Measurements from ENCODE around the gene ZNRF1.
"Not testable (repeated sequence)": the region's sequence is repeated elsewhere in the genome, so short reads cannot be mapped to it uniquely, and the experiment has no call there.

ZNRF1 gene

DNA sequence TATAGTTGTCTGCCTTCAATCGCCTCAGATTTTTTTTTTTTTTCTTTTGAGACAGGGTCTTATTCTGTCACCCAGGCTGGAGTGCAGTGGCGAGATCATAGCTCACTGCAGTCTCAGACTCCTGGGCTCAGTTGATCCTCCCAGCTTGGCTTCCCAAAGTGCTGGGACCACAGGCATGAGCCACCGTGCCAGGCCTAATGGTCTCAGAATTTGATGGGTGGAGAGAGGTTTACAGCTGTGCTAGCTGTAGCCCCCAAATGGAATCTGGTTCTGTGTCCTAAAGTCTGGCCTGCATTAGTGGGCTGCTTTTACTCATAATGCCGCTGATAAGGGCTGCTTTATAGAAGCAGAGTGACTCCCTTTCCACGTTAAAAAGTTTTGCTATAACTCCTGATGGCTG, 5.1 kb downstream of the ZNRF1 start:
- FAIRE-seq, result no peak

DNA sequence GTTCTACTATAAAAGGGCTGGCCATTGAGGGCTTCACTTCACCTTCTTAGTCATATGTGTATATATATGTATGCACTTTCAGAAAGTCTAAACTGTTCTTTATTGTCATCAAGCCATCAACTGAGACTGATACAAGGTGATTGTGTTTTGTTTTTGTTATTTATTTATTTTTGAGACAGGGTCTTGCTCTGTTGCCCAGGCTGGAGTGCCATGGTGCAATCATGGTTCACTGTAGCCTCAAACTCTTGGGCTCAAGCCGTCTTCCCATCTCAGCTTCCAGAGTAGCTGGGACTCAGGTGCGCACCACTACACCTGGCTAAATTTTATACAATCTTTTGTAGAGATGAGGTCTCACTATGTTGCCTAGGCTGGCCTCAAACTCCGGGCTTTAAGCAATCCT, 5.6 kb downstream of the ZNRF1 start:
- FAIRE-seq, result no peak

DNA sequence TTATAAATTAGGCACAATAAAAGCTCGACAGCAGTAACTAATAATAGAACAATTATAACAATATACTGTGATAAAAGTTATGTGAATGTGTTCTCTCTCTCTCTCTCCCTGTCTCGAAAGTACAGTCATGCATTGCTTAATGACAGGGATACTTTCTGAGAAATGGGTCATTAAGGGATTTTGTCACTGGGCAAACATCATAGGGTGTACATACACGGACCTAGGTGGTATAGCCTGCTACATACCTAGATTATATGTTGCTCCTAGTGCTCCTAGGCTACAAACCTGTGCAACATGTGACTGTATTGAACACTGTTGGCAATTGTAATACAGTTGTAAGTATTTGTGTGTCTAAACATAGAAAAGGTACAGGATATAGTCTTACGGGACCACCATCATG, 6.9 kb downstream of the ZNRF1 start:
- FAIRE-seq, result no peak

DNA sequence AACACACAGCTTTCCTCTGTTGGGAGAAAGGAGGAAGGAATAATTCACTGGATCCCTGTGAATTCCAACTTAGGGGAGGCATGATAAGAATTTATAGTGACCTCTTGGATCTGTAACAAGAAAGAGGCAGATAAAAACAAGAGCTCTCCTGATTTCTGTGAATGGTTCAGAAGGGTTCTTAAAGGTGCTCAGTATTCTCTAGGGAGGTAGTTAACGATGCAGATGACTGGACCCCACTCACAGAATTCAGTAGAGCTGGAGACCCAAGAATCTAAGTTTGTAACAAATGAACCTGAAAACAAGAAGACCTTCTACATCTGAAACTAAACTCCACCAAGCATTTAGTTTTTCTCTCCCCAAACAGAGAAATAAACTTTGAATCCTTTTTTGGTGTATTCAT, 8.6 kb downstream of the ZNRF1 start:
- no peak for FAIRE-seq

DNA sequence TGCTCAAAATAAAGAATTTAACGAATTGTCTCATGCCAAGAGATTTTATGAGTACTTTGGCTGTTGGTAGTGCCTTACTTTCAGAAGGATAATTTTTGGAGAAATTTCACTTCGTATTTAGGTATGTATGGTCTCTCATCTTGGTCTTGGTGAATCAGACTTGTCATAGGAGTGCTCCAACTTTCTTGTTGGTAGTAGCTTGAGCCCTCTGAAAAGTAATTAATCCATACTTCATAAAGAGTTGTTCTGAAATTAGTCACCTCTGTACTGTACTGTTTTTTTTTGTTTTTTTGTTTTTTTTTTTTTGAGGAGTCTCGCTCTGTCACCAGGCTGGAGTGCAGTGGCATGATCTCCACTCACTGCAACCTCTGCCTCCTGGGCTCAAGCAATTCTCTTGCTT, 11.6 kb downstream of the ZNRF1 start:
- no peak for FAIRE-seq

DNA sequence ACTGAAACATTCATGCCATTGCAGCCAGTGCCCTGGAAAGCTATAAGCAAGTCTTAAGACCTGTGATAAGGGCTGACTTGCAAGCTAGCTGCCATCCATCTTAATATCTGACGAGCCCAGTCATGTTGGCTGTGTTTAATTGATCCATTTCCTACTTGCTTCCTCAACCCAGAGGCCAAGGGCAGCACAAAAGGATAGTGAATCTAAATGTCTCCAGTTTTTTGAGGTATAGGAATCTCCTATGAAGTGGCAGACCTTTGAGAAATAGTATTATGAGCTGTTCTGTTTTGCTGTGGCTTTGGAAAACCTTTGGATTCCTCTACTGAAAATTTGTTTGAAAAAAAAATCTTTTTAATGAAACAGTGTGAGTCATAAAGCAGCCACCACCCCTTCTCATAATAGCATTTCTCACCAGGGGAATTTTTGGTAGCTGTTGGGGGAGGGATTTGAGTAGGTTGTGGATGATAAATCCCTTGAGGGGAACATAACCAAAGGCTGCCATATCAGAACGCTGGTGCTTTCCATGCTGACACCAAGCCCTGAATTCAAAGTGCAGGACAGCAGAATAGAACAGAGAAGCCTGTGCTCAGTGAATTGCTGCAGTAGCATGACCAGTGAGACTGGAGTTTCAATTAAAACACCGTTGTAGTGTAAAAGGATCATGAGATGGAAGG, 12.9 kb downstream of the ZNRF1 start:
- no peak for FAIRE-seq

- no peak for FAIRE-seq
Observed at GRCh38 chr16:75012380-75013081, 13.7 kb downstream of the ZNRF1 start.

- FAIRE-seq, result not testable (repeated sequence)
Observed at GRCh38 chr16:75013123-75013522, 14.3 kb downstream of the ZNRF1 start.

DNA sequence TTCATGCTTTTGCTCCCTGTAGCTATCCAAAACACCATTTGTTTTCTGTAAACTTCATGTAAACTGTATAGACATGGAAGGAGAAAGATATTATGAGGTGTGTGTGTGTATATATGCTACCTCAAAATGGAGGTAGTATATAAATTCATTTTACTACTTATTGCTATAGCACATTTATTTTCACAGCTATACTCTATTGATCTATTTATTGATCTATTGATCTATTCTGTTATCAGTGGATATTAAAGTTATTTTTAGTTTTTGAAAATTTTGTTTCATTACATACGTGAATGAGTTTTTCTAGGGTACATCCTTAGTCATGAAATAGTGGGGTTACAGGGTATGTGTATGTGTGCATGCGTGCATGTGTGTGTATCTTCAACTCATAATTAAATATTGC, 15.5 kb downstream of the ZNRF1 start:
- no peak for FAIRE-seq

- not testable (repeated sequence) for FAIRE-seq
Observed at GRCh38 chr16:75016451-75017081, 17.7 kb downstream of the ZNRF1 start.

- FAIRE-seq, result no peak
Observed at GRCh38 chr16:75017670-75018525, 19.1 kb downstream of the ZNRF1 start.

GRCh38 chr16:75019007-75019406, 20.2 kb downstream of the ZNRF1 start:
- no peak for FAIRE-seq

DNA sequence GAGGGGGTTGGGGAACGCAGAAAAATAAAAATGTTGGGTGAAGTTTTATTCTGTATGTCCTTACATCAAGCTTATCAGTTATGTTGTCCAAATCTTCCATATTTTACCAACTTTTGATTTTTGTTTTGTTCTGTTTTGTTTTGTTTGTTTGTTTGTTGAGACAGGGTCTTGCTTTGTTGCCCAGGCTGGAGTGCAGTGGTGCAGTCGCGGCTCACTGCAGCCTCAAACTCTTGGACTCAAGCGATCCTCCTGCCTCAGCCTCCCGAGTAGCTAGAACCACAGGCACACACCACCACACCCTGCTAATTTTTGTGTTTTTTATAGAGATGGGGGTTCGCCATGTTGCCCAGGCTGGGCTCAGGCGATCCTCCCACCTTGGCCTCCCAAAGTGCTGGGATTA, 20.8 kb downstream of the ZNRF1 start:
- no peak for FAIRE-seq

DNA sequence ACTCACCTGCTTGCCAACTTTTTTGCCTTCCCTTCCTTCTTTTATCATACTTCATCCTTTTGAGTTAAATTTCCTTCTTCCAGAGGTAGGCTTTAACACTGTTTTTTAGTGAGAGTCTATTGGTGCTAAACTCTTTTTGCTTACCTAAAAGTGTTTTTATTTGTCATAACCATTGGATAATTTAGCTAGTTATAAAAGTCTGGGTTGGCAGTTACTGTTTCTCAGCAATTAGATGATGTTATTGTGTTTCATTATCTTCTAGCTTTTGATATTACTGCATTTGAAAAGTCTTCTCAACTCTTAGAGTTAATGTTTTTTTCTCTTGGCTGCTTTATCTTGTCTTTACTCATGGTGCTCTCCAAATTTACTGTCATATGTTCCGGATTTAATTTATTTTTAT, 22.6 kb downstream of the ZNRF1 start:
- no peak for FAIRE-seq

GRCh38 chr16:75022567-75022966, 23.7 kb downstream of the ZNRF1 start:
- FAIRE-seq, result no peak

DNA sequence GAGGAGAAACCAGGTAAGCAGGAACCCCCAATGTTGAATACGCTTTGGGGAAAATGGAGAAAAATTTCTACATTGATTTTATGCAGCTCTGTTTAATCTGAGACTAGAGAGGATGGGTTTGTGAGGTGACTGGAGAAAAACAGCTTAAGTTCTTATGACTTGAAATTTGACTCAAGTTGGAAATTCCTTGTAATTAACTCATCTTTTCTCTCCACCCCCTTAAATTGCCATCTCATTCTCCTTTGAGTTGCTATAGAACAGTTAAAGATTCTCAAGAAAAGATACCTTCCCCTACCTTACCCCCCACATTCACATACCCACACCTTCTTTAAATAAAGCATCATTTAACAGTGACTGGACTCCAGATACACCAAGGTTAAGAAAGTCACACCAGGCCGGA, 24.2 kb downstream of the ZNRF1 start:
- FAIRE-seq, result no peak

DNA sequence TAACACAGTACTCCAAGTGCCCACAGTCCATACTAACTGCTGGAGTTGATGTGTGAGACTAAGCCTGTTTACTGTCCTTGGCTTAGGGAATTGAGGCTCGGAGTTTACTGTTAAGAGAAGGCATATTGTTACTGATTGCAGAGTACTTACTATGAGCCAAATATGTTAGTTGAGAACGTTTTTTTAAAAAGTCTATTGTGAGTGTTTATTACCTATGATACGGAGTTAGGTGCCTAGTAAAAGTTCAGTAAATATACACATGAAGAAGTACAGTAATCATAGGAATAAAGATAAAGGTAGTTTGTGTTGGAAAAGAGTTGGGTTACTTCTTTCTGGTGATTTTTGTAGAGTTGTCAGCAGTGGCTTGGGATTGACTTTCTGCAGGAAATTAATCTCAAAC, 25.4 kb downstream of the ZNRF1 start:
- no peak for FAIRE-seq

- no peak for FAIRE-seq
Observed at GRCh38 chr16:75024594-75024993, 25.8 kb downstream of the ZNRF1 start.

DNA sequence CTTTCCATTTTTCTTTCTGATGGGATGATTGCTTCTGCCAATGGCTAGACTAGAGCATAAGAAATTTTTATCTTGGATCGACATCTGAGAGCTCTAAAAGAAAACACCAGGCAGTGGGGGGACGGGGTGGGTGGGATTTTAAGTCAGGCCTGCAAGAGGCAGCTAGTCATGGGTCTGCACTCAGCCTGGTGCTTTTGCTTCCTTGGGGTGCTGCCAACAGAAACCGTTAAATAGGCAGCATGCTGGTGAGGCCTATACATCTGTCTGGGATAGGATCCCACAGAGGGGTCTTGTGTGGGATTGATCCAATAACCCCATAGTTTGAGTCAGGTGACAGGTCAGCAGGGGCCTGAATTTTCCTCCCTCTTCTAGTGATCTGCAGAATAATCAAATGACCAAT, 26.9 kb downstream of the ZNRF1 start:
- no peak for FAIRE-seq

DNA sequence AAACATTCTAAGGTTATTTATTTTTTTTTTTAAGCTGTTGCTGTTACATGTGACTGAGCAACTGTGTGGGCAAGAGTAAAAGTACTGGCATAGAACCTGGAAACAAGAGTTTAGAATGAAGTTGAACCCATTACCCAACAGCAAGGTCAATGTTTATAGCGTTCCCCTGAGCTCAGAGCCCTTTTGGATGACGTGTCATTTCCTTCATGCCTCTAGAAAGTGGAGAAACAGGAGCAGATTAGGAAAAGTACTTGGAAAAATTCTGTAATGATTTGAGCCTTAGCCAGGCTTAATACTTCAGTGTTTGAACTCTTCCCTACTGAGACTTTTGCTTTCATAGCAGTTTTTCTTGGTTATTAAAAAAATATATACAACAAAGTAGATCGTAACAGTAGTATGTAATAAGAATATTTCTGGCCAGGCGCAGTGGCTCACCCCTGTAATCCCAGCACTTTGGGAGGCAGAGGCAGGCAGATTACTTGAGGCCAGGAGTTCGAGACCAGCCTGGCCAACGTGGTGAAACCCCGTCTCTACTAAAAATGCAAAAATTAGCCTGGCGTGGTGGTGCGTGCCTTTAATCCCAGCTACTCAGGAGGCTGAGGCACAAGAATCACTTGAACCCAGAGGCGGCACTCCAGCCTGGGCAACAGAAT, 27.5 kb downstream of the ZNRF1 start:
- FAIRE-seq, result not testable (repeated sequence)

DNA sequence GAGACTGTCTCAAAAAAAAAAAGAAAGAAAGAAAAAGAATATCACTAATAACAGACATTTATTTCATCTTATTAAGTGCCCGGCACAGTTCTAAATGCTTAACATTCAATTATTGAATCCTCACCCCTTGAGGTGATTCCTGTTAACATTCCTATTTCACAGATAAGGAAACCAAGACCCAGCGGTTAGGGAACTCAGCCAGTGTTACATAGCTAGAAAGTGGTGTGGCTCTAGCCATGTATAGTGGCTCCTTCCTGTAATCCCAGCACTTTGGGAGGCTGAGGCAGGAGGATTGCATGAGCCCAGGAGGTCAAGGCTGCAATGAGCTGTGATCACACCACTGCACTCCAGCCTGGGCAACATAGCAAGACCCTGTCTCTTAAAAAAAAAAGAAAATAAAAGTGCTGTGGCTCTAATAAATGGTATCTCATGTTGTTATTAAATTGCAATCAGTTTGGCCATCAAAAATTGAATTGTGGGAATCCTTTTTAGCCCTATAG, 28.1 kb downstream of the ZNRF1 start:
- FAIRE-seq, result no peak

DNA sequence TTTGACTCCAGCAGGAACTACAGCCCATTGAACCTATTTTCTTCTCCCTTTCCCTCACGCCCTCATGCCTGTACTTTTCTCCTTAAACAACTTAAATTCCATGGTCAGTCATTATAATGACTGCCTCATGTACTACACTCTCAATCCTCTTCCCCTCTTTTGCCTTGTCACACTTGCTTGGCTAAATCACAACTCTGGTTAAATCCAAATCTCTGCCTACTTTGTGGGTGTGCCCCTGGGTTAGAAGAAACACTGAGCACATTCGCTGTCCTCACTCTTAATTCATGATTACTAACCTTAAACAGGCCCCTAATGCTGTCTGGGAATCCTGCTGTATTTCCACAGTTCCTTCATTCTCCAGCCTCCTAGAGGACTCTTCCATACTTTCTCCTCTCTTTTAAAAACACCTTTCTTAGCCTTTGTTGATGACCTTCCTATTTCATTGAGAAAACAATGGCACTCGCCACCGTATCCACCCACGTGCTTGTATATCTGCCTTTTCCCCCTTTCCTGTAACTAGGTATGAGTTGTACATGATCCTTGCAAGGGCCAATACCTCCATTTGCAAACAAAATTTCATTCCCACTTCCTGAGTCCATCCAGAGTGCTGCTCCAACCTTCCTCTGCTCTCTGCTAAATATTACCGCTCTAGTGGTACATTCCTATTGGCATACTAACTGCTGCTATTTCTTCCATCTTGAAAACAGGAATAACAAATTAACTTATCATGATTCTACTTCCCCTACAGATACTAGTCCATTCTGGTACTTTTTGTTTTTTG, 28.9 kb downstream of the ZNRF1 start:
- FAIRE-seq, result no peak

Data from A204.1 (cell line).